Measurements from ENCODE around the gene NXNL2.

Gene NXNL2

DNA sequence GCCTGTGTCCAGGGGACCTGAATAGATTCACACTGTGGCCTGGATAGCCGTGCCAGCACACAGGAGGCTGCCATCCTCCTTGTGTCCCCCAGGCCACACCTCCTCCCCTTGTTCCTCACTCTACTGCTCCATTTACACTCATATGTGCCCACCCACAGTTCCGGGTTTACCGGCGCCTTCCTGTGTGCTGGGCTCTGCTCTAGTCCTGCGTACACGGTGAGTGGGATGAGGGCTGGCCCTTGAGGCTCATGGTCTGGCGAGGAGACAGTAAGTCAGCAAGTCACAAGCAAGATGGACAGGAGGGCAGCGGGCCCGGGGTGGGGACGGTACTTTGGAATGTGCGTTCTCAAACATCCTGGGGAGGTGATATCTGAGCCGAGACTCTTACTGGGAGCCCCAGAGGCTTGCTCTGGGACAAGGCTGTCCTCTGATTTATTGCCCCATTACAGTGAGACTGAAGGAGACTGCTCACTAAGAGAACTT lies 32.4 kb upstream of the NXNL2 start:
- no peak overlapping the region for H3K4me3 ChIP-seq (ENCODE audit: low read depth, low read length)
- TF ChIP-seq CTCF (IDR thresholded peaks at IDR 0.05; ENCODE audit: insufficient read depth, low read depth, low read length, missing control alignments): no peak
- no peak for DNase-seq (ENCODE audit: low read depth)

GRCh38 chr9:88503081-88503844 lies 31.7 kb upstream of the NXNL2 start:
- no peak overlapping the region for H3K4me3 ChIP-seq (ENCODE audit: low read depth, low read length)
- TF ChIP-seq CTCF (IDR thresholded peaks at IDR 0.05; ENCODE audit: insufficient read depth, low read depth, low read length, missing control alignments): no peak
- DNase-seq (ENCODE audit: low read depth): no peak

GRCh38 chr9:88503845-88504764 lies 30.9 kb upstream of the NXNL2 start:
- TF ChIP-seq CTCF (IDR thresholded peaks at IDR 0.05; ENCODE audit: insufficient read depth, low read depth, low read length, missing control alignments): no peak
- H3K4me3 ChIP-seq (ENCODE audit: low read depth, low read length): no peak overlapping the region
- no peak for DNase-seq (ENCODE audit: low read depth)

DNA sequence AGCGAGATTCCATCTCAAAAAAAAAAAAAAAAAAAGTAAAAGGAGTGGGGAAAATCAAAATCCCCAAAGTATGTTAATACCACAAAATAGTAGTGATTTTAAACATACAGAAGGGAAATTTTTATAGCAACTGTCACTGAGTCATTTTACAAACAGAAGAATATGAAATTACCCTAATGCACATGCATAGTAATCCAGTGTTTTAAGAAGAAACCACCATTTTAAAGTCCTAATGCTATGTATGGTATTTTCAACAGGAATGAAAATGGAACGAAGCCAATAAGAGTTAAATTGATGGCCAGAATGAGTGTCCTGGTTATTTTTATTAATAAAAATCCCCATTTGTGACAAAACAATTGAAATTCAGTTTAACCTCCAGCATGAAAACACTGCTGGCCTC lies 26.7 kb upstream of the NXNL2 start:
- TF ChIP-seq CTCF (IDR thresholded peaks at IDR 0.05; ENCODE audit: insufficient read depth, low read depth, low read length, missing control alignments): no peak
- DNase-seq (ENCODE audit: low read depth): no peak
- no peak overlapping the region for H3K4me3 ChIP-seq (ENCODE audit: low read depth, low read length)

DNA sequence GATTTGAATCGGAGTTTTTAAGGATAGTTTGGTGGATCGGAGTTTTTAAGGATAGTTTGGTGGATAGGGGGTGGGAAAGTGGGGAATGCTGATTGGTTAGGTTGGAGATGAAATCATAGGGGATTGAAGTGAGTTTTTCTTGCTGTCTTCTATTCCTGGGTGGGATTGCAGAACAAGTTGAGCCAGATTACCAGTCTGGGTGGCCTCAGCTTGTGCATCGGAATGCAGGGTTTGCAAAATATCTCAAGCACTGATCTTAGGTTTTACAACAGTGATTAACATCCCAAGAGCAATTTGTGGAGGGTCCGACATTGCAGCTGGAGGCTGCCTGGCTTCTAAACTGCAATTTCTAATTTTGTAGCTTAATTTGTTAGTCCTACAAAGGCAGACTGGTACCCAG lies 23.1 kb upstream of the NXNL2 start:
- TF ChIP-seq CTCF (IDR thresholded peaks at IDR 0.05; ENCODE audit: insufficient read depth, low read depth, low read length, missing control alignments): no peak
- DNase-seq (ENCODE audit: low read depth): no peak
- H3K4me3 ChIP-seq (ENCODE audit: low read depth, low read length): no peak overlapping the region

DNA sequence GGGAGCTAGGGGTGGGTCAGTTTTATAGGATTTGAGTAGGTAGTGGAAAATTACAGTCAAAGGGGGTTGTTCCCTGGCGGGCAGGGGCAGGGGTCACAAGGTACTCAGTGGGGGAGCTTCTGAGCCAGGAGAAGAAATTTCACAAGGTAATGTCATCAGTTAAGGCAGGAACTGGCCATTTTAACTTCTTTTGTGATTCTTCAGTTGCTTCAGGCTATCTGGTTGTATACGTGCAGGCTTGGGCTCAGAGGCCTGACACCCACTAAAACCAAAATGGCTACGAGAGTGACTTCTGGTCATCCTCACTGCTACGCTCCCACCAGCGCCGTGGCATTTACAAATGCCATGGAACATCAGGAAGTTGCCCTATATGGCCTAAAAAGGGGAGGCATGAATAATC lies 20.7 kb upstream of the NXNL2 start:
- DNase-seq (ENCODE audit: low read depth): no peak
- no peak for TF ChIP-seq CTCF (IDR thresholded peaks at IDR 0.05; ENCODE audit: insufficient read depth, low read depth, low read length, missing control alignments)

More for the DNA sequence above, 20.7 kb upstream of the NXNL2 start:
- no peak overlapping the region for H3K4me3 ChIP-seq (ENCODE audit: low read depth, low read length)

Data from GM12865 (cell line).